ENCODE results near the gene KLLN. TPM values are rescaled to one million over a fixed set of nuclear protein-coding genes. Genes with fewer than 3 reads are reported as not detected.
"Not testable (repeated sequence)": the region's sequence is repeated elsewhere in the genome, so short reads cannot be mapped to it uniquely, and the experiment has no call there.

KLLN gene
- total RNA-seq, 1 experiment from 2014 or later, result 0.15 TPM

GRCh38 chr10:87887146-87887545 is 23.8 kb upstream of the KLLN start:
- no TSS peak for BruUV-seq (replicated peaks)
- H2AFZ ChIP-seq (ENCODE audit: low read length), result no peak overlapping the region
- ATAC-seq, result no peak
- no peaks in the 10 kb centered on the region for H4K20me1 ChIP-seq (ENCODE audit: low read length)
- no peak overlapping the region for H3K4me3 ChIP-seq (ENCODE audit: low read length)
- no peak overlapping the region for H3K27ac ChIP-seq (ENCODE audit: low read length)
- TF ChIP-seq EZH2phosphoT487 (IDR thresholded peaks at IDR 0.05; ENCODE audit: borderline replicate concordance, low read length) (no peak), CTCF (conservative IDR thresholded peaks at IDR 0.05; ENCODE audit: low read depth, low read length) (no peak), EZH2 (IDR thresholded peaks at IDR 0.05; ENCODE audit: low read length, unreplicated experiment) (no peak)
- no peaks in the 10 kb centered on the region for H3K9me2 ChIP-seq (replicated peaks; ENCODE audit: low read length)
- DNase-seq, result no peak
- ChIA-PET POLR2A (ENCODE audit: unreplicated experiment) (no interaction called here), CTCF (no interaction called here)
- intact Hi-C loops (cut with micrococcal nuclease), result no loop called here
- H3F3A ChIP-seq (ENCODE audit: low read length, unreplicated experiment), result no peaks in the 10 kb centered on the region
- peaks cover 13% of the 10 kb centered on the region for H3K36me3 ChIP-seq (ENCODE audit: low read depth, low read length)
- no peak overlapping the region for H3K4me2 ChIP-seq (ENCODE audit: low read length)
- no peaks in the 10 kb centered on the region for H3K9me3 ChIP-seq (ENCODE audit: low read length)
- H3K9ac ChIP-seq (ENCODE audit: low read length), result no peak overlapping the region
- H3K27me3 ChIP-seq (ENCODE audit: low read length), result no peaks in the 10 kb centered on the region
- H3K4me1 ChIP-seq (ENCODE audit: insufficient read depth, low read length), result no peaks in the 10 kb centered on the region
- H3K79me2 ChIP-seq (ENCODE audit: low read length), result peaks cover 48% of the 10 kb centered on the region

GRCh38 chr10:87886635-87887034 is 23.3 kb upstream of the KLLN start:
- TF ChIP-seq CTCF (conservative IDR thresholded peaks at IDR 0.05; ENCODE audit: low read depth, low read length) (no peak), EZH2 (IDR thresholded peaks at IDR 0.05; ENCODE audit: low read length, unreplicated experiment) (no peak), EZH2phosphoT487 (IDR thresholded peaks at IDR 0.05; ENCODE audit: borderline replicate concordance, low read length) (no peak)
- Histone ChIP-seq H3K27ac (ENCODE audit: low read length) (no peak overlapping the region), H3K36me3 (ENCODE audit: low read depth, low read length) (peaks cover 13% of the 10 kb centered on the region), H3F3A (ENCODE audit: low read length, unreplicated experiment) (no peaks in the 10 kb centered on the region), H3K9me3 (ENCODE audit: low read length) (no peaks in the 10 kb centered on the region), H4K20me1 (ENCODE audit: low read length) (no peaks in the 10 kb centered on the region), H3K79me2 (ENCODE audit: low read length) (peaks cover 51% of the 10 kb centered on the region), H3K27me3 (ENCODE audit: low read length) (no peaks in the 10 kb centered on the region), H2AFZ (ENCODE audit: low read length) (no peak overlapping the region), H3K9ac (ENCODE audit: low read length) (no peak overlapping the region), H3K4me3 (ENCODE audit: low read length) (no peak overlapping the region), H3K4me2 (ENCODE audit: low read length) (no peak overlapping the region), H3K9me2 (replicated peaks; ENCODE audit: low read length) (no peaks in the 10 kb centered on the region), H3K4me1 (ENCODE audit: insufficient read depth, low read length) (no peaks in the 10 kb centered on the region)
- BruUV-seq (replicated peaks), result no TSS peak
- ChIA-PET POLR2A (ENCODE audit: unreplicated experiment) (no interaction called here), CTCF (no interaction called here)
- DNase-seq (no peak), ATAC-seq (no peak)
- intact Hi-C loops (cut with micrococcal nuclease), result no loop called here

- Histone ChIP-seq H3K4me3 (ENCODE audit: low read length) (no peak overlapping the region), H3K79me2 (ENCODE audit: low read length) (peaks cover 65% of the 10 kb centered on the region), H3K9ac (ENCODE audit: low read length) (no peak overlapping the region), H3F3A (ENCODE audit: low read length, unreplicated experiment) (no peaks in the 10 kb centered on the region), H3K9me2 (replicated peaks; ENCODE audit: low read length) (no peaks in the 10 kb centered on the region), H3K4me2 (ENCODE audit: low read length) (no peak overlapping the region), H3K27ac (ENCODE audit: low read length) (no peak overlapping the region), H3K27me3 (ENCODE audit: low read length) (no peaks in the 10 kb centered on the region), H3K4me1 (ENCODE audit: insufficient read depth, low read length) (no peaks in the 10 kb centered on the region), H3K36me3 (ENCODE audit: low read depth, low read length) (peaks cover 24% of the 10 kb centered on the region), H2AFZ (ENCODE audit: low read length) (no peak overlapping the region), H4K20me1 (ENCODE audit: low read length) (no peaks in the 10 kb centered on the region), H3K9me3 (ENCODE audit: low read length) (no peaks in the 10 kb centered on the region)
- intact Hi-C loops (cut with micrococcal nuclease), result no loop called here
- no TSS peak for BruUV-seq (replicated peaks)
- ATAC-seq (no peak), DNase-seq (no peak)
- ChIA-PET CTCF (no interaction called here), POLR2A (ENCODE audit: unreplicated experiment) (interaction anchor here (0.6 kb wide), 1 partner anchor 8 kb away, joined by 3 read pairs; no protein-coding TSS in a partner anchor)
- TF ChIP-seq EZH2phosphoT487 (IDR thresholded peaks at IDR 0.05; ENCODE audit: borderline replicate concordance, low read length) (no peak), CTCF (conservative IDR thresholded peaks at IDR 0.05; ENCODE audit: low read depth, low read length) (no peak), EZH2 (IDR thresholded peaks at IDR 0.05; ENCODE audit: low read length, unreplicated experiment) (no peak)
Measured at GRCh38 chr10:87882555-87883294, 19.4 kb upstream of the KLLN start.

- H4K20me1 ChIP-seq (ENCODE audit: low read length); H3K27me3 ChIP-seq (ENCODE audit: low read length); ATAC-seq; CTCF ChIA-PET; H3K9me2 ChIP-seq (replicated peaks; ENCODE audit: low read length); intact Hi-C loops (cut with micrococcal nuclease); H3K9me3 ChIP-seq (ENCODE audit: low read length); H3F3A ChIP-seq (ENCODE audit: low read length, unreplicated experiment); H3K4me1 ChIP-seq (ENCODE audit: insufficient read depth, low read length); H2AFZ ChIP-seq (ENCODE audit: low read length); H3K27ac ChIP-seq (ENCODE audit: low read length); BruUV-seq (replicated peaks); DNase-seq; H3K9ac ChIP-seq (ENCODE audit: low read length); H3K4me2 ChIP-seq (ENCODE audit: low read length); H3K4me3 ChIP-seq (ENCODE audit: low read length): not testable (repeated sequence)
- Histone ChIP-seq H3K79me2 (ENCODE audit: low read length) (peaks cover 72% of the 10 kb centered on the region), H3K36me3 (ENCODE audit: low read depth, low read length) (peaks cover 20% of the 10 kb centered on the region)
- POLR2A ChIA-PET (ENCODE audit: unreplicated experiment), result interaction anchor here (0.6 kb wide), 1 partner anchor 9 kb away, joined by 9 read pairs; no protein-coding TSS in a partner anchor
Measured at GRCh38 chr10:87881373-87882059, 18.2 kb upstream of the KLLN start.

All from PC-3 (cell line).